A549 (cell line): ENCODE measurements around the gene RERE.

Experiments
- EP300 ChIP-seq, 2 experiments: fragments of >200 bp; sonication (Bioruptor Twin); formaldehyde crosslinking; IDR thresholded peaks; 2 replicates in 1 of 2; 3 replicates in 1 of 2; pipeline ENCODE4 v1.6.1; 2016 to 2017
- HEYL ChIP-seq: fragments of 250-450 bp; sonication (Bioruptor Pico); IDR thresholded peaks from 2 replicates; pipeline ENCODE4 v1.8.0; 2021; ENCODE audit warnings: mild to moderate bottlenecking, moderate library complexity
- POLR2A ChIP-seq: IDR thresholded peaks from 2 replicates; pipeline ENCODE4 v1.6.1; 2012; ENCODE audit warnings: mild to moderate bottlenecking, low read length
- RCOR1 ChIP-seq: fragments of 150-350 bp; IDR thresholded peaks from 2 replicates; pipeline ENCODE4 v1.6.1; 2014; ENCODE audit warnings: antibody characterized with exemption, low read length, low read depth
- TF ChIP-seq, protein P1 (sequence below): fragments of >200 bp; sonication (Bioruptor Twin); formaldehyde crosslinking; IDR thresholded peaks from 3 replicates; pipeline ENCODE4 v1.5.1; 2016

DNA sequence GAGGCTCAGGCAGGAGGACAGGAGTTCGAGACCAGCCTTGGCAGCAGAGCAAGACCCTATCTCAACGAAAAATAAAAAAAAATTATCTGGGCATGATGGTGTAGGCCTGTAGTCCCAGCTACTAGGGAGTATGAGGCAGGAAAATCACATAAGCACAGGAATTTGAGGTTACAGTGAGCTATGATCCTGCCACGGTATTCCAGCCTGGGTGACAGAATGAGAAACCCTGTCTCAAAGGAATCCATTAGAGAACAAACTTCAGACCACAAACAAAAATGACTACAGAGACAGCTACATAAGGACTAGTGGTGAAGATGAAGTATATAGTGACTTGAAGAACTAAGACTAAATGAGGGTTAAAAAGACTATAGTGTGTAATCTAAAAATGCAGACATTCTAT lies 233.1 kb downstream of the RERE start:
- TF ChIP-seq EP300 (IDR thresholded peaks at IDR 0.05) (no peak), RCOR1 (no peak), POLR2A (no peak), HEYL (CRISPR knock-in tag) (no peak)
- TF ChIP-seq, protein P1, sequence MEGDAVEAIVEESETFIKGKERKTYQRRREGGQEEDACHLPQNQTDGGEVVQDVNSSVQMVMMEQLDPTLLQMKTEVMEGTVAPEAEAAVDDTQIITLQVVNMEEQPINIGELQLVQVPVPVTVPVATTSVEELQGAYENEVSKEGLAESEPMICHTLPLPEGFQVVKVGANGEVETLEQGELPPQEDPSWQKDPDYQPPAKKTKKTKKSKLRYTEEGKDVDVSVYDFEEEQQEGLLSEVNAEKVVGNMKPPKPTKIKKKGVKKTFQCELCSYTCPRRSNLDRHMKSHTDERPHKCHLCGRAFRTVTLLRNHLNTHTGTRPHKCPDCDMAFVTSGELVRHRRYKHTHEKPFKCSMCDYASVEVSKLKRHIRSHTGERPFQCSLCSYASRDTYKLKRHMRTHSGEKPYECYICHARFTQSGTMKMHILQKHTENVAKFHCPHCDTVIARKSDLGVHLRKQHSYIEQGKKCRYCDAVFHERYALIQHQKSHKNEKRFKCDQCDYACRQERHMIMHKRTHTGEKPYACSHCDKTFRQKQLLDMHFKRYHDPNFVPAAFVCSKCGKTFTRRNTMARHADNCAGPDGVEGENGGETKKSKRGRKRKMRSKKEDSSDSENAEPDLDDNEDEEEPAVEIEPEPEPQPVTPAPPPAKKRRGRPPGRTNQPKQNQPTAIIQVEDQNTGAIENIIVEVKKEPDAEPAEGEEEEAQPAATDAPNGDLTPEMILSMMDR = no peak
